Endothelial cell of umbilical vein (primary cell): Measurements from ENCODE around the gene SS18L1. TPM values are rescaled to one million over a fixed set of nuclear protein-coding genes. Genes with fewer than 3 reads are reported as not detected.

Experiments
- BruUV-seq: library from RNA; stranded (reverse); fragments of 400-500 nt; replicated peaks from 2 replicates; lab custom pipeline; 2021; lab: Mats Ljungman, UMichigan
- CTCF ChIA-PET: fragments of 300-600, 350-600 bp; sonication (Branson Sonifier 250); formaldehyde crosslinking; loops from one replicate; lab custom pipeline; 2021; ENCODE audit warnings: antibody characterized with exemption, inconsistent platforms; lab: Charles Lee
- POLR2A ChIA-PET: fragments of 300-600, 350-600 bp; sonication (Branson Sonifier 250); formaldehyde crosslinking; loops from one replicate; lab custom pipeline; 2021; ENCODE audit warnings: antibody characterized with exemption, inconsistent platforms; lab: Charles Lee
- DNase-seq: peaks from one replicate; pipeline ENCODE4 v3.0.0-alpha.2; 2011; ENCODE audit warnings: low read depth, low spot score
- FAIRE-seq: peaks from 2 replicates; lab custom pipeline; 2011; peaks lifted over from hg19 to GRCh38; lab: Jason Lieb, UNC
- H2AFZ ChIP-seq: 2 replicates; pipeline ENCODE4 v1.6.0; 2012; ENCODE audit warnings: low read depth, low read length, control low read depth, inconsistent platforms
- H3K27ac ChIP-seq: 2 replicates; pipeline ENCODE4 v1.5.1; 2011; ENCODE audit warnings: low read depth, mild to moderate bottlenecking, control low read depth, low read length, moderate library complexity; ENCODE audit not compliant: insufficient read depth
- H3K27me3 ChIP-seq, 2 experiments: 2 replicates each; pipeline versions ENCODE4 v1.6.0 to v1.6.1; 2011; ENCODE audit warnings: low read length in 2 of 2, mixed read lengths in 1 of 2; ENCODE audit not compliant: control insufficient read depth in 2 of 2, insufficient read depth in 2 of 2
- H3K36me3 ChIP-seq, 2 experiments: 2 replicates in 1 of 2; 3 replicates in 1 of 2; pipeline ENCODE4 v1.5.1; 2011; ENCODE audit warnings: low read length in 2 of 2, mild to moderate bottlenecking in 1 of 2, moderate library complexity in 1 of 2; ENCODE audit not compliant: control insufficient read depth in 2 of 2, insufficient read depth in 2 of 2; ENCODE audit errors: extremely low read depth in 1 of 2
- H3K4me1 ChIP-seq: 3 replicates; pipeline ENCODE4 v1.5.1; 2011; ENCODE audit warnings: mild to moderate bottlenecking, low read length; ENCODE audit not compliant: control insufficient read depth, insufficient read depth; ENCODE audit errors: extremely low read depth
- H3K4me2 ChIP-seq: 2 replicates; pipeline ENCODE4 v1.6.1; 2011; ENCODE audit warnings: low read length, control low read depth, mixed read lengths; ENCODE audit not compliant: insufficient read depth
- H3K4me3 ChIP-seq, 3 experiments: fragments of 200-600 bp in 1 of 3; sonication (generic), shearing (Covaris generic) in 1 of 3; replicated peaks in 1 of 3; 2 replicates each; pipeline ENCODE4 v1.5.1; 2011 to 2016; ENCODE audit warnings: control low read depth in 3 of 3, low read length in 3 of 3, mild to moderate bottlenecking in 2 of 3, inconsistent platforms in 1 of 3, low read depth in 1 of 3, moderate library complexity in 1 of 3; ENCODE audit not compliant: insufficient read depth in 1 of 3
- H3K79me2 ChIP-seq: 2 replicates; pipeline ENCODE4 v1.6.0; 2012; ENCODE audit warnings: low read length, inconsistent platforms; ENCODE audit not compliant: control insufficient read depth, insufficient read depth
- H3K9ac ChIP-seq: replicated peaks from 2 replicates; pipeline ENCODE3; 2011; ENCODE audit warnings: low read length, control low read depth; ENCODE audit not compliant: insufficient read depth; ENCODE audit errors: extremely low read depth
- H3K9me1 ChIP-seq: replicated peaks from 3 replicates; pipeline ENCODE4 v1.6.0; 2011; ENCODE audit warnings: mild to moderate bottlenecking, low read length; ENCODE audit not compliant: control insufficient read depth, insufficient read depth; ENCODE audit errors: extremely low read depth
- H3K9me3 ChIP-seq: replicated peaks from 2 replicates; pipeline ENCODE4 v1.5.1; 2012; ENCODE audit warnings: low read length, inconsistent platforms; ENCODE audit not compliant: control insufficient read depth, insufficient read depth
- H4K20me1 ChIP-seq: replicated peaks from 2 replicates; pipeline ENCODE3; 2011; ENCODE audit warnings: mild to moderate bottlenecking, low read length; ENCODE audit not compliant: control insufficient read depth, insufficient read depth; ENCODE audit errors: extremely low read depth
- CTCF ChIP-seq, 2 donors: IDR thresholded peaks; 1 replicate in 1 of 2; 2 replicates in 1 of 2; pipeline ENCODE4 v1.5.1; 2011; ENCODE audit warnings: low read length in 2 of 2, mild to moderate bottlenecking in 2 of 2, moderate library complexity in 2 of 2, control low read depth in 1 of 2, inconsistent platforms in 1 of 2, low read depth in 1 of 2; ENCODE audit not compliant: insufficient read depth in 1 of 2; ENCODE audit errors: extremely low read depth in 1 of 2
- EZH2 ChIP-seq: IDR thresholded peaks from 2 replicates; pipeline ENCODE4 v1.6.1; 2012; ENCODE audit warnings: borderline replicate concordance, low read depth, mild to moderate bottlenecking, moderate library complexity, low read length, inconsistent platforms; ENCODE audit not compliant: severe bottlenecking
- FOS ChIP-seq: IDR thresholded peaks from 2 replicates; pipeline ENCODE4 v1.6.1; 2011; ENCODE audit warnings: mild to moderate bottlenecking, low read length, moderate library complexity, borderline replicate concordance; ENCODE audit not compliant: insufficient read depth
- GATA2 ChIP-seq: IDR thresholded peaks from 2 replicates; pipeline ENCODE4 v1.7.0; 2011; ENCODE audit warnings: low read depth, mild to moderate bottlenecking, moderate library complexity, mixed read lengths, low read length; ENCODE audit not compliant: insufficient read length, insufficient read depth
- JUN ChIP-seq: IDR thresholded peaks from 2 replicates; pipeline ENCODE4 v1.6.1; 2011; ENCODE audit warnings: borderline replicate concordance, low read depth; ENCODE audit not compliant: insufficient read length, insufficient read depth
- MYC ChIP-seq: IDR thresholded peaks from one replicate; pipeline ENCODE4 v1.6.1; 2011; ENCODE audit warnings: mild to moderate bottlenecking, low read depth, low read length
- POLR2A ChIP-seq: IDR thresholded peaks from 2 replicates; pipeline ENCODE4 v1.6.1; 2012; ENCODE audit warnings: low read depth, mild to moderate bottlenecking, control low read depth, low read length
- POLR2AphosphoS5 ChIP-seq: IDR thresholded peaks from 2 replicates; pipeline ENCODE4 v1.6.1; 2012; ENCODE audit warnings: low read depth, mild to moderate bottlenecking, control low read depth, low read length, moderate library complexity; ENCODE audit not compliant: insufficient read depth
- dilution Hi-C: fragments of 300-500 bp; cut with MboI; formaldehyde crosslinking; loops from one replicate; pipeline ENCODE4 v1.15.0; 2019; ENCODE audit warnings: low sequenced_read_pairs; ENCODE audit not compliant: extremely low pct_ligation_motif_present
- intact Hi-C: fragments of 100-400 bp; cut with micrococcal nuclease; formaldehyde crosslinking; loops from one replicate; pipeline ENCODE4 v1.10.0; 2022
- polyA plus RNA-seq, 4 experiments: library from polyadenylated mRNA; depleted of rRNA in 3 of 4; stranded (reverse) in 3 of 4; unstranded in 1 of 4; fragments of >200 nt; gene quantifications; 2 replicates each; pipeline versions ENCODE4 v1.2.1 to v1.2.3, GENCODE V29; 2011 to 2012; ENCODE audit warnings: missing spikeins in 1 of 4
- total RNA-seq: library from RNA; stranded (reverse); gene quantifications from 2 replicates; pipeline ENCODE4 v1.2.3, GENCODE V29; 2021
- TF ChIP-seq, protein P1 (sequence below): IDR thresholded peaks from 2 replicates; pipeline ENCODE4 v1.6.1; 2011; ENCODE audit not compliant: insufficient read depth, insufficient read length

The SS18L1 gene
- total and polyA plus RNA-seq, 2 donors (not counting 3 experiments of a cell fraction or from before 2014, with no cell fraction given), result 15.4 to 21.7 TPM

DNA sequence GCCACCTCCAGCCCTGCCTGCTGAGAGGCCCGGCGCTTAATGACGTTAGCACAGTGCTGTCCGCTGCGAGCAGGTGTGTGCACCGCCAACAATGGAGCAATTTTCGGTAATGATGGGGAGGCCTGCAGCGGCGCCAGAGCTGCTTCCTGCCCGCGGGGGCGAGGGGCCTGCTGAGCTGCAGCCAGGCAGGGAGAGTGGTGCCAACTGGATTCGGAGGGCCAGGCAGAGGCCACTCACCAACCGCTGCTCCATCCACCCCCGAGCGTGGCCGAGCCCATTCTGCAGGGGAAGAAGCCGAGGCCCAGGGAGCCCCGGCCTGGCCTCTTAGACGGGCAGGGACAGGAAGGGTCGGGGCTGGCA, 66.9 kb downstream of the SS18L1 start:
- no TSS peak for BruUV-seq
- no peak overlapping the region for H3K27ac ChIP-seq

More for the DNA sequence above, 66.9 kb downstream of the SS18L1 start:
- TF ChIP-seq JUN, result no peak
- no peak for TF ChIP-seq POLR2A
- no peak for TF ChIP-seq POLR2AphosphoS5
- no peak for TF ChIP-seq CTCF (IDR thresholded peaks at IDR 0.05; ENCODE audit: extremely low read depth in 1 of 2, insufficient read depth in 1 of 2, low read depth in 1 of 2, low read length in 2 of 2)
- TF ChIP-seq FOS, result no peak
- TF ChIP-seq, protein P1, sequence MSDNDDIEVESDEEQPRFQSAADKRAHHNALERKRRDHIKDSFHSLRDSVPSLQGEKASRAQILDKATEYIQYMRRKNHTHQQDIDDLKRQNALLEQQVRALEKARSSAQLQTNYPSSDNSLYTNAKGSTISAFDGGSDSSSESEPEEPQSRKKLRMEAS, result no peak
- no peak for TF ChIP-seq EZH2
- no peak for TF ChIP-seq MYC
- TF ChIP-seq GATA2, result no peak
- ChIA-PET CTCF (no interaction called here), POLR2A (no interaction called here)
- no peaks in the 10 kb centered on the region for H3K9me1 ChIP-seq
- no peak overlapping the region for H3K4me2 ChIP-seq
- H3K4me3 ChIP-seq, result no peak overlapping the region
- H3K36me3 ChIP-seq, result no peaks in the 10 kb centered on the region
- H2AFZ ChIP-seq, result no peak overlapping the region
- no peaks in the 10 kb centered on the region for H4K20me1 ChIP-seq
- no peaks in the 10 kb centered on the region for H3K4me1 ChIP-seq
- intact Hi-C loops, result no loop called here
- no peak for DNase-seq
- no peak overlapping the region for H3K9ac ChIP-seq
- dilution Hi-C loops, result no loop called here
- H3K79me2 ChIP-seq, result no peaks in the 10 kb centered on the region
- no peak for FAIRE-seq
- no peaks in the 10 kb centered on the region for H3K9me3 ChIP-seq
- H3K27me3 ChIP-seq, result no peaks in the 10 kb centered on the region
